OCI-LY7 (cell line): ENCODE data around the gene MOB3A.

Source experiments
- CTCF ChIP-seq: fragments of 200-600 bp; sonication (generic); conservative IDR thresholded peaks from 2 replicates; pipeline ENCODE4 v1.5.1; 2014; ENCODE audit warnings: mild to moderate bottlenecking, antibody characterized with exemption, low read length, moderate library complexity, mixed read lengths
- EZH2phosphoT487 ChIP-seq: fragments of 200-600 bp; sonication (generic); IDR thresholded peaks from 2 replicates; pipeline ENCODE4 v1.6.1; 2018; ENCODE audit warnings: low read depth, borderline replicate concordance, mild to moderate bottlenecking, mixed run types, antibody characterized with exemption, low read length, moderate library complexity, mixed read lengths

DNA sequence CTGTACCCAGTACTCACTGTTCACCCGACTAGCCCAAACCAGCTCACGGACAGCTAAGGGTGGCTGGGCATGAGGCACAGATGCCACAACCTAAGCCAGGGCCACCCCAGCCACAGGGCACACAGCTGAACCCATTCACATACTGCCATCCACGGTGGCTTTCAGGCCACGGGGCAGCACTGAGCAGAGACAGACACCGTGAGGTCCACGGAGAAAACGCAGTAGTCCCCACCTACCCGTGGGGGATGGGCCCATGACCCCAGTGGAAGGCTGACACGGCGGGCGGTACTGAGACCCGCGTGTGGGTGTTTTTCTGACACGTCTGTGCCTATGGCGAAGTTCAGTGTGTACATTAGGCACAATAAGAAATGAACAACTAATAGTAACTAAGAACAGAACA is 26.1 kb upstream of the MOB3A start:
- TF ChIP-seq CTCF (no peak), EZH2phosphoT487 (no peak)
